ENCODE measurements around the gene GOLGA6L7.

The GOLGA6L7 gene

GRCh38 chr15:28880680-28881079, 32.2 kb upstream of the GOLGA6L7 start:
- no peak for TF ChIP-seq CTCF (IDR thresholded peaks at IDR 0.05; ENCODE audit: insufficient read depth, missing control alignments)
- FAIRE-seq = no peak

GRCh38 chr15:28879551-28879950, 31.1 kb upstream of the GOLGA6L7 start:
- TF ChIP-seq CTCF (IDR thresholded peaks at IDR 0.05; ENCODE audit: insufficient read depth, missing control alignments) = no peak
- no peak for FAIRE-seq

More at GRCh38 chr15:28880680-28881079, 32.2 kb upstream of the GOLGA6L7 start:
- no peak for DNase-seq (ENCODE audit: insufficient read length, low spot score)

GRCh38 chr15:28878209-28878608, 29.8 kb upstream of the GOLGA6L7 start:
- FAIRE-seq (no peak), DNase-seq (ENCODE audit: insufficient read length, low spot score) (no peak)
- no peak for TF ChIP-seq CTCF (IDR thresholded peaks at IDR 0.05; ENCODE audit: insufficient read depth, missing control alignments)

More at GRCh38 chr15:28879551-28879950, 31.1 kb upstream of the GOLGA6L7 start:
- DNase-seq (ENCODE audit: insufficient read length, low spot score) = no peak

- TF ChIP-seq CTCF (IDR thresholded peaks at IDR 0.05; ENCODE audit: insufficient read depth, missing control alignments) = no peak
- DNase-seq (ENCODE audit: insufficient read length, low spot score) = no peak
- no peak for FAIRE-seq
These were observed 28.4 kb upstream of the GOLGA6L7 start for GRCh38 chr15:28876845-28877185.

- no peak for FAIRE-seq
- no peak for DNase-seq (ENCODE audit: insufficient read length, low spot score)
These were observed 27.8 kb upstream of the GOLGA6L7 start for GRCh38 chr15:28876131-28876844.

GRCh38 chr15:28875461-28876000, 27.1 kb upstream of the GOLGA6L7 start:
- FAIRE-seq (no peak), DNase-seq (ENCODE audit: insufficient read length, low spot score) (no peak)
- TF ChIP-seq CTCF (IDR thresholded peaks at IDR 0.05; ENCODE audit: insufficient read depth, missing control alignments) = no peak

More at GRCh38 chr15:28876131-28876844, 27.8 kb upstream of the GOLGA6L7 start:
- TF ChIP-seq CTCF (IDR thresholded peaks at IDR 0.05; ENCODE audit: insufficient read depth, missing control alignments) = no peak

GRCh38 chr15:28873585-28874190, 25.2 kb upstream of the GOLGA6L7 start:
- DNase-seq (ENCODE audit: insufficient read length, low spot score) (no peak), FAIRE-seq (no peak)
- no peak for TF ChIP-seq CTCF (IDR thresholded peaks at IDR 0.05; ENCODE audit: insufficient read depth, missing control alignments)

Measured in D721Med (cell line).